GM21737 (cell line): ENCODE measurements around the gene CDA.

Experiments used
- ATAC-seq: cut with Tn5 transposase; IDR thresholded peaks from one replicate; pipeline ENCODE4 v1.9.1; 2021; ENCODE audit warnings: mild to moderate bottlenecking, moderate library complexity; ENCODE audit not compliant: unreplicated experiment

The CDA gene

DNA sequence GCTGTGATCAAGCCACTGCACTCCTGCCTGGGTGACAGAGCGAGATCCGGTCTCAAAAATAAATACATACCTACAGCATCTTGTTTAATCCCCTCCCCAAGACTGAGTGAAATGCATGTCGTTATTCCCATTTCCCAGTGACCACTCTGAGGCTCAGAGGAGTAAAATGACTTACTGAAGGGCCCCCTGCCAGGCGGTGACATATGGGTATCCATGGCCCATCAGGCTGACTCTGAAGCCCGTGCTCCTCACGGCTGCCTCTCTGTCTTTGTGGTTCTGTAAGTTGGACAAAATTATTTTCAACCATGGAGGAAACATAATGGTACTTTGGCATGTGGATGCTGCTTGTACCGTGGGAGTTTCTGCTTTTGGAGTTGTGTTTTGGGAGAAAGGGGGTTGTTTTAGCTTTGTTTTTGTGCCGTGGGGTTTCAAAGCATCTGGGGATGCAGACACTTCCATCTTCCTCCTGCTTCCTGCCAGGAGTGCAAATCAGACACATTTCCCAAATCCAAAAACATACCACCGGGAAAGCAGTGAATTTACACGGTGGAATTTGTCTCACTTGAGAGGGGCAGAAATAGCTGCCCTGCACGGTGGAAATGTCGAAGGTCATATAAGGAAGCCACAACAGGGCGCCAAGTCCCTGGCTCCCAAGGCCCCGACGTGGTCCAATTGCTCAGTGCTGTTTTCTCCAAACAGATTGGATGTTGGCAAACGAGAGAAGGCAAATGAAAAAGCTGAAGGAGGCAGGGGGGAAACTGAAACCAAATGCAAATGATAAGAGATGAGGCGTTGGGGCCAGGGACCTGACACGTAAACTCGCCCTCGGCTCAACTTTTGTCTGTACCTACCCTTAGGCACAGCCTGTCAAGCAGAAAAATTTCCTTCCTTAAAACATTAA, 27.3 kb downstream of the CDA start:
- no peak for ATAC-seq

DNA sequence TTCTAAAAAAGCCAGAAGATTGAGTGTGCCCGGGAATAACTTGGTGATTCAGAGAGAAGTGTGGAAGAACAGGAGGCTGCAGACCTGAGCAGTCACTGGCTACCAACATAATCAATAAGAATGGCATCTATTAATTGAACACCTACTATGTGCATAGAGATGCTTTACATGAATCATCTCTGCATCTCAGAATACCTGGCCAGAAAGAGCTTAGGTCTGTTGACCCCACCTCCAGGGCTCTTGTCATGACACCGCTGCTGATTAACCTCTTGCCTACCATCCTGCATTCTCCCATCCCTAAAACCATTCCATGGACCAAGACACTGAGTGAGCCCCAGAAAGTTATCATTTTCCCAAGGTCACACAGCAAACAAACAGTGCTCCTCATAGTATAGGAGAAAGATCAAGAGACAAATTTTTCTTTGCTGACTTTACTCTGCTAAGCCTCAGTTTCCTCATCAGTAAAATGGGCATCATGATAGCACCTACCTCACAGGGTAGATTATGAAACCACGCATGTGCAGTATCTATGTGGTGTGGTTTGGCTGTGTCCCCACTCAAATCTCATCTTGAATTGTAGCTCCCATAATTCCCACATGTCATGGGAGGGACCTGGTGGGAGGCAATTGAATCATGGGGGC, 28.1 kb downstream of the CDA start:
- ATAC-seq = no peak

DNA sequence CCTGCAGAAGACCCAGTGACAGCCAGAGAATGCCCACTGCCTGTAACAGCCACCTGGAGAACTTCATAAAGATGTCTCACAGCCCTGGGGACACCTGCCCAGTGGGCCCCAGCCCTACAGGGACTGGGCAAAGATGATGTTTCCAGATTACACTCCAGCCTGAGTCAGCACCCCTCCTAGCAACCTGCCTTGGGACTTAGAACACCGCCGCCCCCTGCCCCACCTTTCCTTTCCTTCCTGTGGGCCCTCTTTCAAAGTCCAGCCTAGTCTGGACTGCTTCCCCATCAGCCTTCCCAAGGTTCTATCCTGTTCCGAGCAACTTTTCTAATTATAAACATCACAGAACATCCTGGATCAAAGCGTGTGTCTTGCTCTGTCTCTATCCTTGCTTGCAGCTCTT, 29.7 kb downstream of the CDA start:
- no peak for ATAC-seq

DNA sequence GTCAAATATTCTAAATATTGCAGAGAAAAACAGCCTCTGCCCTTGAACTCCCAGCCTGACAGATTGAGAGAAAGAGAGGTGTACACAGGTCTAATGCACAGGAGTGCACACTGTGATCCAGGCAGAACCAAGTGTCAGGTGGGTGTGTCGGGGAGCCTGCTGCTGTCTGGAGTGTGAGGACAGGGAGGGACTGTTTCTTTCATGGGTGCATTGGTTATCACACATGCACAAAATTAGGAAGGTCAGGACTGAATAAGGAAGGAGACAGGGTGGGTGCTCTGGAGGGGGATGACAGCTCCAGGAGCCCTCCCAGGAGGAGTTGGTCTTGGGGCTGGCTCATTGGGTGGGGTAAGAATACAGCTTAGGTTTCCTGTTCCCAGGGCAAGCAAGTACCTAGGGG, 31.1 kb downstream of the CDA start:
- no peak for ATAC-seq

DNA sequence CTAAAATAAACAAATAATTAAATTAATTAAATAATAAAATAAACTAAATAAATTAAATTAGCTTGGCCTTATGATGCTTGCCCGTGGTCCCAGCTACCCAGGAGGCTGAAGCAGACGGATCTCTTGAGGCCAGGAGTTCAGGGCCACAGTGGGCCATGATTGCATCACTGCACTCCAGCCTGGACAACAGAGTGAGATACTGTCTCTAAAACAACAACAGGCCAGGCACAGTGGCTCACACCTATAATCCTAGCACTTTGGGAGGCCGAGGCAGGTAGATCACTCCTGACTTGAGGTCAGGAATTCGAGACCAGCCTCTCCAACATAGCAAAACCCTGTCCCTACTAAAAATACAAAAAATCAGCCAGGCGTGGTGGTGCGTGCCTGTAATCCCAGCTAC, 32.1 kb downstream of the CDA start:
- ATAC-seq = no peak

DNA sequence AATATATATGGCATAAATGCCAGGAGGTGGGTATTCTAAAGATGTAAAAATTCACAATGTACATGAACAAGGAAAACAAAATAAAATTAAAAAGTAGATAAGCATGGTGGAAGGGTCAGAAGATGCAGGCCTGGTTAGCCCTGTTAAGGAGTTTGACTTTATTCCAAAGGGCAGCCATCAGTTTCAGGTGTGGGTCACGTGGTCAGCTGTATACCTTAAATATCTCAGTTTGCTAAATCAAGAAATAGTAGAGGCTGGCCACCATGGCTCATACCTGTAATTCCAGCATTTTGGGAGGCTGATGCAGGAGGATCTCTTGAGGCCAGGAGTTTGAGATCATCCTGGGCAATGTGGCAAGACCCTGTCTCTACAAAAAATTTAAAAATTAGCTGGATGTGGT, 35.8 kb downstream of the CDA start:
- no peak for ATAC-seq

DNA sequence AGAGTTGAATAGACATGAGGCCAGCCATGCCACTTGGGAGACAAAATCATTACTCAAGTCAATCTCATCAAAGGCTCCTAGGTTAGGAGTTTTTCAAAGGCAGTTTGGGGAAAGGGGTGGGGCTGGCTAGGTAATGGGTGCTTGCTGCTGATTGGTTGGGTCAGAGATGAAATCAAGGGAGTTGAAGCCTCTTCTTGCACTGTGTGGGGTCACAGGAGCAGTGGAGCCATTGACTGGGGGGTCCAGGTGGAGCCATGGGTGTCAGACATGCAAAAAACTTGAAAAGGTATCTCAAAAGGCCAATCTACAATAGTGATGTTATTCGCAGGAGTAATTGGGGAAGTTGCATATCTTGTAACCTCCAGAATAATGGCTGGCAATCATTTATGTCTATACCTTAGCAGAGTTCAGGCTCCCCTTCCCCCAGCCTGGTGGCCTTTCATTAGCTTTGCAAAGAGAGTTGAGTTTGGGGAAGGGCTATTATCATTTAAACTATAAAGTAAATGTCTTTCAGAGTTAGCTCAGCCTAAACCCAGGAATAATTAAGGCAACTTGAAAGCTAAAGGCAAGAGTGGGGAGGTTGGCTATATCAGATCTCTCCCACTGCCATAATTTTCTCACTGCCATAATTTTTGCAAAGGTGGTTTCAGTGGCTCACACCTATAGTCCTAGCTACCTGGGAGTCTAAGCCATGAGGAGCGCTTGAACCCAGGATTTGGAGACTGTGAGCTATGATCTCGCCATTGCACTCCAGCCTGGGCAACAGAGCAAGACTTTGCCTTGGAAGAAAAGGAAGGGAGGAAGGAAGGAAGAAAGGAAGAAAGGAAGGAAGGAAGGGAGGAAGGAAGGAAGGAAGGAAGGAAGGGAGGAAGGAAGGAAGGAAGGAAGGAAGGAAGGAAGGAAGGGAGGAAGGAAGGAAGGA, 36.5 kb downstream of the CDA start:
- no peak for ATAC-seq

DNA sequence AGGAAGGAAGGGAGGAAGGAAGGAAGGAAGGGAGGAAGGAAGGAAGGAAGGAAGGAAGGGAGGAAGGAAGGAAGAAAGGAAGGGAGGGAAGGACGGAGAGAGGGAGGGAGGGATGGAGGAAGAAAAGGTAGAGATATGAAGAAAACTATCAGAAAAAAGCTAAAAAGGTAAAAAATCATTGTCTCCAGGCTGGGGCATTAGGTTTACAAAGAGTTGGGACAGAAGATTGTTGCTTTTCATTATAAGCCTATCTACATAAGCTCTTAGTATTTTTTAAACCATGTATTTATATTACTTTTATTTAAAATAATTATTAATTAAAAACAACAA, 37.2 kb downstream of the CDA start:
- ATAC-seq = no peak

DNA sequence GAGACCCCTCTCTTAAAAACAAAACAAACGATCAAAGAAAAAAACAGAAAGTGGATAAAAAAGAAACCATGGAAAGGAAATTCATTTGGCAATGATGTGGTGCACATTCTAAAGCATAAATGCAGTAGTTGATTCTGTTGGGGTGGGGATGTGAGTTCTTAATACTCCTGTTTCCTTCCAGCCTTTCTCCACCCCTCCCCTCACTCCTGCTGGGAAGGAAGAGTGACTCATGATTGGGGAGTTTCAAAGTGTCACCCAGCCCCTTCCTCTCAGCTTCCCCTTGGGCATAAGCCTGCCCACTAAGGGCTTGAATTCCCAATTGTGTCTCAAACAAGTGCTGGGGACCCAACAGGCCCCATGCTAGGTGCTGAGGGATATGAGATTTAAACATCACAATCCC, 37.6 kb downstream of the CDA start:
- no peak for ATAC-seq

DNA sequence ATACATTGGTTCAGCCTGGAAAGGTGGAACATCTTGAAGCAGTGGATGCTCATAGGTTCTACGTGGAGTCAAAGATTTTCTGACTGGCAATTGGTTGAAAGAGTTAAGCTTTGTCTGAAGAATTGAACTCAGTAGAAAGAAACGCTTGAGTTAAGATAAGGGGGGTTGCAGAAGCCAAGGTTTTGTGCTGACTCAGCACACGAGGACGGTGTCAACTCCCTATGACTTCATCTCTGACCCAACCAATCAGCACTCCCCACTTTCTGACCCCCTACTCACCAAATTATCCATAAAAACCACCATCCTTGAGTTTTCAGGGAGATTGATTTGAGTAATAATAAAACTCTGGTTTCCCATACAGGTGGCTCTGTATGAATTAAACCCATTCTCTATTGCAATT, 41.8 kb downstream of the CDA start:
- no peak for ATAC-seq

DNA sequence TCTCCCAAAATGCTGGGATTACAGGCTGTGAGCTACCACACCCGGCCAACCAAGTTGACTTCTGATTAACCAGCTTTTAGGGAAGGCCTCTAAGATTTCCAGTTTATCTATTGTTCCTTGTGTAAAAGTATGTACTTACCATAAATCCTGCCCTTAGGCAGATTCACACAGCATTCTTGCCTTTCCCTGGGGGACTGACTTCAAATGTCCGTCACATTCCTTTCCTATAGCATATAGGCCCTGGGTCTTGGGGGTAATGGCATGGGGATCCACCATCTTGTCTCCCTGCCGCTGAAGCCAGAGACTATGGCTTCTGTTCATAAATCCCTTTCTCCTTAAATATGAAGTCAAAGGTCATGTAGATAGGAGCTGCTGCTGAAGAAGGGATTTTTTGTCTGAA, 43.5 kb downstream of the CDA start:
- ATAC-seq = no peak

DNA sequence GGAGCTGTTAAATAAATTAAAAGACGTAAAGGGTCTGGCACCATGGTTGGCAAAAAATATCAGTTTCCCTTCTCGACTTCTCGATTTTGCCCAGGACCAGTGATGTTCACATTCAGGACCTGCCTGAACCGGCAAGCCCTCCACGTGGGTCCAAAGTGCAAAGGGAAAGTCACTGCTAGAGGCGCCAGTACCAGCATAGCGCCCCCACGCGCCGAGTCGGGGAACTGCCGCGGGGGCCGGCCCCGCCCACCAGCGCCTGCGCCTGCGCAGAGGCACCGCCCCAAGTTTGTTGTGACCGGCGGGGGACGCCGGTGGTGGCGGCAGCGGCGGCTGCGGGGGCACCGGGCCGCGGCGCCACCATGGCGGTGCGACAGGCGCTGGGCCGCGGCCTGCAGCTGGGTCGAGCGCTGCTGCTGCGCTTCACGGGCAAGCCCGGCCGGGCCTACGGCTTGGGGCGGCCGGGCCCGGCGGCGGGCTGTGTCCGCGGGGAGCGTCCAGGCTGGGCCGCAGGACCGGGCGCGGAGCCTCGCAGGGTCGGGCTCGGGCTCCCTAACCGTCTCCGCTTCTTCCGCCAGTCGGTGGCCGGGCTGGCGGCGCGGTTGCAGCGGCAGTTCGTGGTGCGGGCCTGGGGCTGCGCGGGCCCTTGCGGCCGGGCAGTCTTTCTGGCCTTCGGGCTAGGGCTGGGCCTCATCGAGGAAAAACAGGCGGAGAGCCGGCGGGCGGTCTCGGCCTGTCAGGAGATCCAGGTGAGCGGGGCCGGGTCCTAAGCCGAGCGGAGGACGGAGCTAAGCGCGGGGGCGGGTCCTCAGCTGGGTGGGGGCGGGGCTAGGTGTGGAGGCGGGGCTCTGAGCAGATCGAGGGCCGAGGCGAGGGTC, 44.5 kb downstream of the CDA start, which contains the start of gene PINK1:
TSS of gene PINK1 (plus strand) at position 269 of the 875 bp plus-strand sequence. CDS start at position 360, 91 bp downstream.
- ATAC-seq = peak; percentile 56

DNA sequence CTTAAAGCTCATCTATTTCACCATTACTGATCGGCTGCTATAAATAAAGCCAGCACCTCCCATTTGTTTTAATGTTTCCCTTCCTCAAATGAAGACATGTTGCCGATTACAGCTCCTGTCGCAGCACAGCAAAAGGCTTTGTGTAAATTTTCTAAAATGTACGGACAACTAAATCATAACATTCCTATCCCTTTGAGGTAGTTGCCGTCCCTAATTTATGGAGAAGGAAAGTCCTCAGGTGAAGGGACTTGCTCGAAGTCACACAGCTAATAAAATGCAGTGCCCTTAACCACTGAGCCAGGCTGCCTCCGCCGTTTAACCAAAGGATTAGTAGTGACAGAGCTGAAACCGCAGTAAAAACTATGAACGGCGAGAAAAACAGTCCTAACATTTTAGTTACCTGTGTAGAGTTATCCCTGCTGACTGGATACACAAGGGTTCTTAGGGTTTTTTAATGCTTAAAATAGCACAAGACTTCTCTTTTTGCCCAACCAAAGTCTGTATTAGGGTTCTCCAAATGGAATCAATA, 45.2 kb downstream of the CDA start:
- ATAC-seq = no peak

DNA sequence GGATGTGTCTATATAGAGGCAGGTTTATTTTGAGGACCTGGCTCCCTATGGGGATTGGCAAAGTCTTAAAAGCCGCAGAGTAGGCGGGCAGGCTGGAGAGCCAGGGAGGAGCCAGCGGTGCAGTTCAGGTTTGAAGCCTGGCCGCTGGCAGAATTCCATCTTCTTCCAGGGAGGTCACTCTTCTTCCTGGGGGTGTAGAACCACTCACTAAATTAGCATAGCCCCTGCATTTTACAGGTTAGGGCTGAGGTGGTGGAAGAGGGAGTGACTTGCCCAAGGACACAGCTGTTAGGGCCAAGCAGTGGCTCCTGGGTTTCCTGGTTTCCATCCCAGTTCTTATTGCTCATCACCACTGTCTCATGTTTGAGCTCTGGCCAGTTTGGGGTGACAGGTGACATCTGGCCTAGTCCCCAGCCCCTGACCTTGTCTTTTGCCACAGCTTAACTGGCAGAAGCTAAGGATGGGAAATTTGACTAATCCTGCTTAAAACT, 45.7 kb downstream of the CDA start:
- no peak for ATAC-seq

DNA sequence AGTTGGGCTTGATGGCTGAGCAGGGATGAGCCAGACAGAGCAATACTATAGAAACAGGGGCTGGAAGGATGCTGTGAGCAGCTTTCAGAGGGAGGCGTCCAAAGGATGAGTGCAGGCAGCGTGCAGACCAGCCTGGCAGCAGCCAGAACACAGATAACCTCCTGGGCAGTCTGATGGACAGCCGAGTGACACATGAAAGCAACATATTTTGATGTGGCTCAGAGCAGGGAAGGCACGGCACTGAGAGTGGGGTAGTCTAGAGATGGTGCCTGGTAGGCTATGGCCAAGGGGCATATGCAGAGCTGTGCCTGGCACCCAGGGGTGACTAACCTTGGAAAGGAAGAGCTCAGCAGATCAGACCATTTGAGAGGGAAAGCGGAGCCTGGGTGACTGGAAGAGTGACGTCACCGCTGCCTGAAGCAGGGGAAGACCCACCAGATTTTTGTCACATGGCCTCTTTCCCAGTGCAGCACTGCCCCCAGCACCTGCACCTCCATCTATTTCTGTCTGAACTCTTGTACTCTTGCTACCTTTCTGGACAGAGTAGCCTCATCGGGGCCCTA, 48.0 kb downstream of the CDA start:
- ATAC-seq = no peak

DNA sequence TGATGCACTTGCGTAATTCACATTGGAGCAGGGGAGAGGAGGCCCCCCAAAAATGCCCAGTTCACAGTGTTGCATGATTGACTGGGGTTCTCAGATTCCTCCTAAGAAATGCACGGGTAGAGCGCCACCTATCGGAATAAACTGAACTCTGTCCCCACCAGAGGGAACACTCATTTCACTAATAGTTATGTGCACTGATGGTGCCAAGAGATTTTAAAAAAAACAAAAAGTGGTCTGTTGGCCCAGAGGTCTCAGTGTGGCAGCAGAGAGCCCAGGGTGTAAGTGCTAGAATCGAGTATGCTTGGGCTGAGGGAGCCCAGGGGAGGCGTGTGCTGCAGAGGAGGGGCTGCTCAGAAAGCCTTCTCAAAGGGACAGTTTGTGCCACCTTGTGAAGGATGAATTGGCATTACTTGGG, 51.3 kb downstream of the CDA start:
- no peak for ATAC-seq

DNA sequence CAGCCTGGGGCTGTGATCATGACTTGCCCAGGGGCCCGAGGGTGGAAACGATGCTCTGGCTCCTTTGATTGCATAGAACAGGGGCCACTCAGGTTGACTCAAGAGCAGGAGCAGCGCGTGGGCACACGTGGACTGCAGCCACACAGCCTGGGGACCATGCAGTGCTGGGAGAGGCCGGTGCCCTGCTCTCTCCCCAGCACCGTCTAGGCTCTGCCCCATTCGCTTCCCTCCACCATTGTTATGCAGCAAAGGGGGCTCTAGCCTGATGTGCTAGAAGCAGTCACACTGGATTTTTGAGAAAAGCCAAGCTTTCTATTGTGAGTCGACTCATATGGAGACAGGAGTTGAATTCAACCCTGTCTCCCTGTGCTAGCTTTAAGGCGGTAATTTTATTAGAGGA, 53.1 kb downstream of the CDA start:
- no peak for ATAC-seq

DNA sequence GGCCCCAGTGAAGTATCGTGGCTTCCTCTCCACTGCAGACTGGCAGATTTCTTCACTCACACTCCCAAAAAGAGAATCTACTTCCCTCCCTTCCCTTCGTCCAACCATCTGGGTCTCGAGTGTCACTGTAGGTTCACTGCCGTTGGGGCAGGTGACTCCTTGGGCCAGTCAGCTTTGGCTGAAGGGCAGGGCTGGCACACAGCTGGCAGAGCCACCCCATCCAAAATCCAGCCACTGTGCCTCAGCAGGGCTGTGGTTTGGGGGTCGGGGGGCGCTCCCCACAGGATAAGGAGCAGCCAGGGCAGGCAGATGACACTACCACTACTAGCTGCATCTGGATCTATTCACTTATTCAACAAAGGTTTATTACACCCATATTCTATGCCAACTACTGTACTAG, 54.2 kb downstream of the CDA start:
- no peak for ATAC-seq

DNA sequence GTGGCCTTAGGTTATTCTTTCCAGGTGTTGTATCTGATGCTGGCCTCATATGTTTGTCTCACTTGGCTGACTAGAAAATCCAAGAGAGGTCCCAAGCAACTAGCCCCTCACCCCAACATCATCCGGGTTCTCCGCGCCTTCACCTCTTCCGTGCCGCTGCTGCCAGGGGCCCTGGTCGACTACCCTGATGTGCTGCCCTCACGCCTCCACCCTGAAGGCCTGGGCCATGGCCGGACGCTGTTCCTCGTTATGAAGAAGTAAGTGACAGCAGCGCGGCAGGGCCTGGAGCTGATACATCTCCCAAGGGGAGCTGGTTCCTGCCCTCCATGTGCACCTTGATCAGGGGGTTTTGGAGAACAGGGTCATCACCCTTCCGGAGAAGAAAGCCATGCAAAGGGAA, 55.5 kb downstream of the CDA start:
- ATAC-seq = no peak

DNA sequence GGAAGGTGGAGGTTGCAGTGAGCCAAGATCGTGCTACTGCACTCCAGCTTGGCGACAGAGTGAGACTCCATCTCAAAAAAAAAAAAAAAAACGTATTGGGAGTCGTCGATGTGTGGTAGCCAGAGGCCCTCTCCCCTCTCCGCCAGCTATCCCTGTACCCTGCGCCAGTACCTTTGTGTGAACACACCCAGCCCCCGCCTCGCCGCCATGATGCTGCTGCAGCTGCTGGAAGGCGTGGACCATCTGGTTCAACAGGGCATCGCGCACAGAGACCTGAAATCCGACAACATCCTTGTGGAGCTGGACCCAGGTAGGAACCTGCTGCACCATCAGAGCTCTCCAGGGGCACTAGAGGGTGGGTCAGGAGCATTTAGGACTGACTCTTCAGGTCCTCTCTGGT, 56.5 kb downstream of the CDA start:
- ATAC-seq = no peak
